SU-DHL-6 (cell line): ENCODE measurements around the gene MUTYH.

Experiments
- CTCF ChIP-seq: fragments of 200-600 bp; sonication (generic); IDR thresholded peaks from one replicate; pipeline ENCODE4 v1.5.1; 2017; ENCODE audit warnings: antibody characterized with exemption, mild to moderate bottlenecking, low read length, moderate library complexity; ENCODE audit not compliant: insufficient read depth, poor library complexity, severe bottlenecking
- EZH2phosphoT487 ChIP-seq: fragments of 200-600 bp; sonication (generic), shearing (Covaris generic); conservative IDR thresholded peaks from 2 replicates; pipeline ENCODE4 v1.6.1; 2018; ENCODE audit warnings: mild to moderate bottlenecking, antibody characterized with exemption, low read length, moderate library complexity, mixed read lengths

GRCh38 chr1:45378184-45378583 lies 37.9 kb upstream of the MUTYH start:
- no peak for TF ChIP-seq CTCF
- TF ChIP-seq EZH2phosphoT487 = no peak
